ENCODE data around the gene INCENP. TPM values are rescaled to one million over a fixed set of nuclear protein-coding genes. Genes with fewer than 3 reads are reported as not detected.

The INCENP gene
- total and polyA plus RNA-seq, 10 of the 15 experiments (the other 5 are each of a cell fraction or from before 2014, with no cell fraction given) = 1.4 to 96.8 (median 29.0) TPM

GRCh38 chr11:62087694-62088093 is 36.1 kb upstream of the INCENP start:
- SMC1A ChIA-PET (ENCODE audit: uncharacterized antibody, unreplicated experiment) = interaction anchor here (2.2 to 9.6 kb wide), 2 partner anchors 20 to 187 kb away, joined by 7 to 168 read pairs; no protein-coding TSS in a partner anchor
- POLR2A ChIA-PET = interaction anchor here (1.1 kb wide), 1 partner anchor 295 kb away, joined by 3 read pairs; the partner anchor contains the start of genes FEN1 and TMEM258
- TF ChIP-seq POLR2AphosphoS5 (IDR thresholded peaks at IDR 0.05; ENCODE audit: low read length) (no peak), PAX5 (IDR thresholded peaks at IDR 0.05; ENCODE audit: borderline replicate concordance, low read depth, low read length) (no peak), SMAD5 (IDR thresholded peaks at IDR 0.05; ENCODE audit: low read depth) (no peak), SMC3 (IDR thresholded peaks at IDR 0.05; ENCODE audit: borderline replicate concordance, low read length) (no peak), CBX5 (IDR thresholded peaks at IDR 0.05; ENCODE audit: low read depth) (no peak), E2F4 (IDR thresholded peaks at IDR 0.05; ENCODE audit: low read depth, low read length) (no peak), ZNF687 (IDR thresholded peaks at IDR 0.05) (no peak), ZNF384 (IDR thresholded peaks at IDR 0.05; ENCODE audit: borderline replicate concordance, low read depth, low read length) (no peak), HCFC1 (IDR thresholded peaks at IDR 0.05; ENCODE audit: low read length) (no peak), MEF2A (IDR thresholded peaks at IDR 0.05; ENCODE audit: insufficient read depth, low read depth, low read length) (no peak), CUX1 (IDR thresholded peaks at IDR 0.05; ENCODE audit: insufficient replicate concordance, low read depth, low read length) (no peak), NR2C2 (IDR thresholded peaks at IDR 0.05; ENCODE audit: borderline replicate concordance, control insufficient read depth, insufficient read length, low read depth) (no peak), NRF1 (conservative IDR thresholded peaks at IDR 0.05; ENCODE audit: low read depth, low read length) (no peak)

More at GRCh38 chr11:62087694-62088093, 36.1 kb upstream of the INCENP start:
- ATAC-seq (no peak), FAIRE-seq (no peak), DNase-seq (ENCODE audit: low read depth, low spot score) (no peak)
- Histone ChIP-seq H3K9ac (ENCODE audit: control insufficient read depth, insufficient read depth, low read length) (no peak overlapping the region), H3K27ac (ENCODE audit: control insufficient read depth, insufficient read depth) (no peak overlapping the region), H2AFZ (ENCODE audit: control insufficient read depth, low read depth, low read length) (no peak overlapping the region), H3K27me3 (replicated peaks in 1 of 2; ENCODE audit: control insufficient read depth in 2 of 2, insufficient read depth in 2 of 2, low read length in 1 of 2) (no peaks in the 10 kb centered on the region), H3K36me3 (ENCODE audit: control insufficient read depth in 2 of 2, insufficient read depth in 2 of 2, low read length in 1 of 2) (no peaks in the 10 kb centered on the region), H4K20me1 (ENCODE audit: control insufficient read depth, insufficient read depth) (no peaks in the 10 kb centered on the region), H3K4me1 (ENCODE audit: control insufficient read depth, insufficient read depth, low read length) (no peaks in the 10 kb centered on the region), H3K9me3 (replicated peaks; ENCODE audit: control insufficient read depth, insufficient read depth, low read length) (peaks cover 2% of the 10 kb centered on the region; the same call in 2 of the 3 replicates), H3K4me2 (ENCODE audit: control insufficient read depth, insufficient read depth) (no peak overlapping the region), H3K79me2 (ENCODE audit: control insufficient read depth, insufficient read depth, low read length) (no peaks in the 10 kb centered on the region), H3K4me3 (no peak overlapping the region)
- 100% methylated on average over 1 of the region's 1 CpG for WGBS (ENCODE audit: insufficient coverage, insufficient replicate concordance, low lambda C conversion rate, missing lambda C conversion rate)
- no TSS peak for BruUV-seq (replicated peaks)
- RAD21 ChIA-PET (ENCODE audit: unreplicated experiment) = interaction anchor here (0.7 to 1.5 kb wide), 3 partner anchors 14 to 291 kb away, joined by 3 to 5 read pairs (median 4); no protein-coding TSS in a partner anchor
- in situ Hi-C loops (cut with MboI) = no loop called here
- intact Hi-C loops (cut with micrococcal nuclease; ENCODE audit: unreplicated experiment) = no loop called here
- CTCF ChIA-PET = interaction anchor here (0.7 to 11.8 kb wide), 6 partner anchors 20 to 300 kb away, joined by 3 to 146 read pairs (median 5); no protein-coding TSS in a partner anchor
